OCI-LY3 (cell line): ENCODE measurements around the gene LGALS4.

Experiments used
- CTCF ChIP-seq: fragments of 200-600, 300-600 bp; sonication (generic); IDR thresholded peaks from 2 replicates; pipeline ENCODE4 v1.5.1; 2014; ENCODE audit warnings: antibody characterized with exemption, low read length, low read depth
- EZH2phosphoT487 ChIP-seq: fragments of 200-600 bp; shearing (Covaris generic); IDR thresholded peaks from 2 replicates; pipeline ENCODE4 v1.6.1; 2018; ENCODE audit warnings: antibody characterized with exemption, mixed run types, low read depth

DNA sequence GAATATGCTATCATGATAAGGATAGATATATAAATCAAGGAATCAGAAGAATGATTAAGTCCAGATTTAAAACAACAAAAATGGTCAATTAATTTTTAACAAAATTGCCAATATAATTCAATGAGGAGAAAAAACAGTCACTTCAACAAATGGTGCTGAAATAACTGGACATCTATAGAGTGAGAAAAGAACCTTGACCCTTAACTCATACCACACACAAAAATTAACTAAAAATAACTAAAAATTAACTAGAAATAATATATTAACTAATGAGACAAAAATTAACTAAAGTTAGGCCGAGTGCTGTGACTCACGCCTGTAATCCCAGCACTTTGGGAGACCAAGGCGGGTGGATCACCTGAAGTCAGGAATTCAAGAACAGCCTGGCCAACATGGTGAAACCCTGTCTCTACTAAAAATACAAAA is 48.9 kb downstream of the LGALS4 start:
- no peak for TF ChIP-seq CTCF
- TF ChIP-seq EZH2phosphoT487: no peak
